Immature natural killer cell (primary cell): ENCODE measurements around the gene STOML1. TPM values are rescaled to one million over a fixed set of nuclear protein-coding genes. Genes with fewer than 3 reads are reported as not detected.

ENCODE experiments used
- DNase-seq, 3 donors: peaks; one replicate each; pipeline ENCODE4 v3.0.0; 2022; ENCODE audit warnings: mixed read lengths in 1 of 3
- H3K27ac Mint-ChIP-seq, 6 donors: one replicate each; pipeline ENCODE4 v1.8.0; 2020; ENCODE audit warnings: mixed read lengths in 6 of 6, mild to moderate bottlenecking in 5 of 6, inconsistent platforms in 4 of 6, moderate library complexity in 3 of 6
- H3K27me3 Mint-ChIP-seq, 3 donors: one replicate each; pipeline ENCODE4 v1.8.0; 2020 to 2021; ENCODE audit warnings: low read depth in 3 of 3, mild to moderate bottlenecking in 3 of 3, mixed read lengths in 3 of 3, moderate library complexity in 3 of 3, inconsistent platforms in 1 of 3
- H3K36me3 Mint-ChIP-seq, 3 donors: one replicate each; pipeline ENCODE4 v1.8.0; 2020; ENCODE audit warnings: mixed read lengths in 3 of 3, inconsistent platforms in 2 of 3, mild to moderate bottlenecking in 2 of 3
- H3K4me1 Mint-ChIP-seq, 2 donors: one replicate each; pipeline ENCODE4 v1.8.0; 2020; ENCODE audit warnings: inconsistent platforms in 2 of 2, mild to moderate bottlenecking in 2 of 2, mixed read lengths in 2 of 2, moderate library complexity in 1 of 2
- H3K4me3 Mint-ChIP-seq, 5 donors: one replicate each; pipeline ENCODE4 v1.8.0; 2020; ENCODE audit warnings: mild to moderate bottlenecking in 5 of 5, mixed read lengths in 5 of 5, inconsistent platforms in 3 of 5, moderate library complexity in 3 of 5
- H3K9me3 Mint-ChIP-seq, 6 donors: one replicate each; pipeline ENCODE4 v1.8.0; 2020; ENCODE audit warnings: mild to moderate bottlenecking in 6 of 6, mixed read lengths in 6 of 6, inconsistent platforms in 4 of 6, moderate library complexity in 3 of 6
- polyA plus RNA-seq, 3 donors: library from polyadenylated mRNA; unstranded; fragments of 300-500 nt; fragmentation: Illumina TruSeq; gene quantifications; one replicate each; pipeline ENCODE4 v1.2.3, GENCODE V29; 2021

The STOML1 gene
- polyA plus RNA-seq, 3 donors from 2014 or later, result 12.7 to 17.4 (median 13.2) TPM

- peaks cover 0 to 2% (median 2%) of the 10 kb centered on the region in 3 donors for H3K27me3 Mint-ChIP-seq
- no peak for DNase-seq
- H3K4me3 Mint-ChIP-seq, result no peak overlapping the region
- peaks cover 13 to 17% of the 10 kb centered on the region in 2 donors for H3K4me1 Mint-ChIP-seq
- H3K36me3 Mint-ChIP-seq, result peaks cover 9 to 18% (median 16%) of the 10 kb centered on the region in 3 donors
- H3K9me3 Mint-ChIP-seq, result no peaks in the 10 kb centered on the region
- no peak overlapping the region for H3K27ac Mint-ChIP-seq
Observed at GRCh38 chr15:73988445-73988969, 3.6 kb downstream of the STOML1 start.

GRCh38 chr15:73987681-73988444, 4.2 kb downstream of the STOML1 start:
- no peak overlapping the region for H3K27ac Mint-ChIP-seq
- H3K4me1 Mint-ChIP-seq, result peaks cover 11 to 14% of the 10 kb centered on the region in 2 donors
- no peak overlapping the region for H3K4me3 Mint-ChIP-seq
- peaks cover 9 to 18% (median 16%) of the 10 kb centered on the region in 3 donors for H3K36me3 Mint-ChIP-seq
- DNase-seq, result no peak
- H3K9me3 Mint-ChIP-seq, result no peaks in the 10 kb centered on the region
- H3K27me3 Mint-ChIP-seq, result peaks cover 0 to 2% (median 2%) of the 10 kb centered on the region in 3 donors

DNA sequence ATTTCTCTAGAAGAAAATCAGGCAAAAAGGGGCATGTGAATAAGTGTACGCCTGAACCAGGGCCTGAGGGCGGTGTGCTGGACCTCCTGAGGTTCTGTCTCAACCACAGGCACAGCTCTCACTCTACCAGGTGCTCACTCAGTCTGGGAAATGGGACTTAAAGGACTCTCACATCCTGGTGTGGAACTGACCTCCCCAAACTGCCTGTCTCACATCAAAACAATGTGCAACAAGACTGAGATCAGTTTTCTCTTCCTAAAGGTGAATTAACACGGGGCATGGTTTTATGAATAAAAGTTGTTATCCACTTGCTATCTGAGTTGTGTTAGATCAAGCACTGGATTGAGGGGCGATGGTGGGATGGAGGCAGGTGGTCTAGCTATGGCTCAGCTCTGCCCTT, 4.8 kb downstream of the STOML1 start:
- Mint-ChIP-seq H3K9me3 (no peaks in the 10 kb centered on the region), H3K4me3 (no peak overlapping the region), H3K4me1 (peaks cover 5 to 8% of the 10 kb centered on the region in 2 donors), H3K27me3 (peaks cover 0 to 2% (median 2%) of the 10 kb centered on the region in 3 donors), H3K27ac (no peak overlapping the region), H3K36me3 (peaks cover 9 to 18% (median 16%) of the 10 kb centered on the region in 3 donors)
- DNase-seq, result no peak

- Mint-ChIP-seq H3K27ac (no peak overlapping the region), H3K9me3 (no peaks in the 10 kb centered on the region), H3K27me3 (peaks cover 0 to 2% (median 2%) of the 10 kb centered on the region in 3 donors), H3K4me3 (no peak overlapping the region), H3K4me1 (peaks cover 4 to 7% of the 10 kb centered on the region in 2 donors), H3K36me3 (peaks cover 9 to 21% (median 16%) of the 10 kb centered on the region in 3 donors)
- no peak for DNase-seq
Observed at GRCh38 chr15:73986776-73987056, 5.4 kb downstream of the STOML1 start.

DNA sequence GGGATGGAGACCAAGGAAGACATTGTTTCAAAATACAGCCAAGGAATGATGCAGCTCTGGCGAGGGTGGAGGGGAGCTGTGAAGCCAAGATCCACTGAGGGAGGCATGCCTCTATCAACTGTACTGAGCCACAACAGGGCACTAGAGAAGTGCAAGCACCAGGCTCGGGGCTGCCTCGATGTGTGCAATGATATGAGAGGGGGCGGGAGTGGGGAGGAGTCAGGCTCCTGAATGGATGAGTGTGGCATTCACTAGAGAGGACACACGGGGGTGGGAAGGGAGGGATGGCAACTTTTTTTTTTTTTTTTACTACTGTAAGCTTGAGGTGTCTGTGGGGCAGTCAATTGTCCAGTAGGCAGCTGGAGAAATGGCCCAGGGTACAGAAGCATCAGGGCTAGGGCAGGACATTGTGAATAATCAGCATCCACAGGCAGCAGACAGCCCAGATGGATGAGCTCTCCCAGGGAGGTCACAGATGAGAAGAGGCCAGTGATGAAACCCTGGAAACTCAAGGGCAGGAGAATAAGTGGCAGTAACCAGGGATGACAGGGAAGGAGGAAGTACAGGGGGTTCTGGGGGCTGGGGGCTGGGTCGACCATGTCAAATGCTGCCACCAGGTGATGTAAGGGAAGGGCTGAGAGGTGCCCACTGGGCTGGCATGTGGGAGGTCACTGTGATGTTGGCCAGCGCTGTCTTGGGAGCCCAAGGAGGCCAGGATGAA, 5.9 kb downstream of the STOML1 start:
- DNase-seq, result no peak
- Mint-ChIP-seq H3K4me1 (peaks cover 2% of the 10 kb centered on the region in 2 donors), H3K36me3 (peaks cover 9 to 21% (median 16%) of the 10 kb centered on the region in 3 donors), H3K4me3 (no peak overlapping the region), H3K9me3 (no peaks in the 10 kb centered on the region), H3K27ac (no peak overlapping the region), H3K27me3 (peaks cover 0 to 2% (median 2%) of the 10 kb centered on the region in 3 donors)

DNA sequence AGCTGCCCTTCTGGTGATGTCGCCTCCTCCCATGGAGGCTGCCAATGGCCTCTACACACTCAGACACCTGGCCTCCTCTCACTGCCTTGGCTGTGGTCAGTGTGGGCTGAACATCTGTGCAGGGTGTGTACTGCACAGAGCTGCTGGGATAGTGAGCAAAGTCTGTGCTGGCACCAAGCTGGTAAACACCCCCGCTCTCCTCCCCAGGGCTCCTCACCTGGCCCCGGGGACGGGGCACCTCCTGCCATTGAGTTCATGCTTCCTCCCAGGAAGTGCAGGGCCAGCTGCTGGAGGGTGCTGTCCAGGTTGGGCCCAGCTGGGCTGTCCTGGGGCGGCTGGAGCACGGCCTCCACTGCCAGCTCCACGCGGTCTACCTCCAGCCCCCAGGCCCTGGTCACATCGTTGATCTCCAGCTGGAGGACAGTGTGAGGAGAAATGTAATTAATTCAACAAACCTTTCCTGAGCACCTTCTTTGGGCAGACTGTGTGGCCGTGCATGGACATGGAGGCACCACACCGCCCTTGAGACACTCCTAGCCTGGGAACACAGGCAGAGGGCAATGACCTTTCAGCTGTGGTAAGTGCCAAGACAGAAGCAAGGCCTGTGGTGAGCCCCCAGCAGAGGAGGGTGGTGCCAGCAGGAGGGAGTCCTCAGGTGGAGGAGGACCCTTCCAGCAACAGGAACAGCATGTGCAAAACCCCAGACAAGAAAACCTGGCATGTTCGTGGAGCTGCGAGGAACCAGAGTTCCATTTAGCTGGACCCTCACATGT, 6.8 kb downstream of the STOML1 start:
- no peak for DNase-seq
- H3K4me3 Mint-ChIP-seq, result no peak overlapping the region
- H3K27ac Mint-ChIP-seq, result no peak overlapping the region
- no peaks in the 10 kb centered on the region for H3K9me3 Mint-ChIP-seq
- peaks cover 0 to 2% (median 0%) of the 10 kb centered on the region in 3 donors for H3K27me3 Mint-ChIP-seq
- H3K36me3 Mint-ChIP-seq, result peaks cover 9 to 21% (median 16%) of the 10 kb centered on the region in 3 donors
- no peaks in the 10 kb centered on the region for H3K4me1 Mint-ChIP-seq

DNA sequence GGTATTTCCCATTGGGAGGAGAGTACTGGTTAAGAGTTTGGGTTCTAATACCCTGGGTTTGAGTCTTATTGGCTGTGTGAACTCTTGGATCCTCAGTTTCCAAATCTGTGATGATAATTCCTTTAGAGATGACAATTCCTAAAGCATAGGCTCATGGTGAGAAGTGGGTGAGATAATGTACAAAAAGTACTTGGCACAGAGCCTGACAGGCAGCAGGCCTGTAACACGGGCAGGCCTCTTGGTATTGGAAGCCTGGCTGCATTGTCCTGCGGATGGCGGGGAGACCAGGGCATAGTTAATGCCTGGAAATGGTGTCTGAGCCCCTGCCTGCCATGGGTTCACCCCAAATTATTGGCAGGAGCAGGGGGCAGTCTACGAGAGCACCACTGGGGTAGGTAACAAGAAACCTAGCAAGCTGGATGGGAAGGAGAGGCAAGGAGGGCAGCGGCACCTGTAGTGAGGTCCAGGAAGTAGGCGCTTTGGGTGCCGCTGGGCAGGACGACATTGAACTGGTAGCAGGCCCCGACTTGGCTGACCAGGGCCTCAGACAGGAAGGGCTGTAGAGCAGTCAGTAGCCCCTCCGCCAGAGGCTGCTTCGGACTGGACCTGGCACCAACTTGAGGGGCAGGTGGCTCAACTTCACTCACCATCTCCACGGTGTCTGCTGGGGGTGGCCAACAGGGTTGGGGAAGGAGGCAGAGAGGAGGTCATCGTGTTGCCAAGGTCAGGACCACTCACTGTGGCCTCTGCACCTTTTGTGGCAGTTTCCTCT, 7.7 kb downstream of the STOML1 start:
- Mint-ChIP-seq H3K9me3 (no peaks in the 10 kb centered on the region), H3K27me3 (peaks cover 0 to 2% (median 0%) of the 10 kb centered on the region in 3 donors), H3K36me3 (peaks cover 9 to 21% (median 16%) of the 10 kb centered on the region in 3 donors), H3K4me3 (no peak overlapping the region), H3K4me1 (no peaks in the 10 kb centered on the region), H3K27ac (no peak overlapping the region)
- DNase-seq, result no peak

DNA sequence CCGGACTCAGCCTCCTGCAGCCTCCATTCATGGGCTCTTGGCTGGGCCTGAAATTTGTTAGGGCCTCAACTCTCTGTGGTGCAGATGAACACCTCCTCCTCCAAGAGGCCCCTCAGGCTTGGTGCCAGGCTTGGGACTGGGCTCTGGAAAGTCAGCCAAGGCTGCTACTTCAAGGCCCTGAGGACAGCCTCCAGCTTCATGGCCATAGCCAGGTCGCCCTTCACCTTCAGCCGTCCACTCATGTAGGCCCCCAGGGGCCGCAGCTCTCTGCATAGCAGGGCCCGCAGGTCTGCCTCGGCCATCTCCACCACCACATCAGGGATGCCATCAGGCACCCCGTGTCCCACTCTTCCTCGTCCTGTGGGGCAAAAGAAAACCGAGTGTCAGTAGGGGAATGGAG, 8.3 kb downstream of the STOML1 start:
- no peak overlapping the region for H3K4me3 Mint-ChIP-seq

GRCh38 chr15:73983211-73983727, 8.8 kb downstream of the STOML1 start:
- no peak for DNase-seq
- Mint-ChIP-seq H3K9me3 (no peaks in the 10 kb centered on the region), H3K4me3 (no peak overlapping the region), H3K27me3 (peaks cover 0 to 10% (median 0%) of the 10 kb centered on the region in 3 donors), H3K36me3 (peaks cover 9 to 21% (median 16%) of the 10 kb centered on the region in 3 donors), H3K4me1 (no peaks in the 10 kb centered on the region), H3K27ac (no peak overlapping the region)

More for the DNA sequence above, 8.3 kb downstream of the STOML1 start:
- H3K27me3 Mint-ChIP-seq, result peaks cover 0 to 6% (median 0%) of the 10 kb centered on the region in 3 donors
- no peaks in the 10 kb centered on the region for H3K9me3 Mint-ChIP-seq
- no peak for DNase-seq
- H3K36me3 Mint-ChIP-seq, result peaks cover 9 to 21% (median 16%) of the 10 kb centered on the region in 3 donors
- H3K4me1 Mint-ChIP-seq, result no peaks in the 10 kb centered on the region
- no peak overlapping the region for H3K27ac Mint-ChIP-seq

GRCh38 chr15:73982222-73982962, 9.7 kb downstream of the STOML1 start:
- Mint-ChIP-seq H3K27me3 (peaks cover 0 to 13% (median 3%) of the 10 kb centered on the region in 3 donors), H3K27ac (no peak overlapping the region), H3K4me1 (no peaks in the 10 kb centered on the region), H3K9me3 (no peaks in the 10 kb centered on the region), H3K4me3 (no peak overlapping the region), H3K36me3 (peaks cover 9 to 21% (median 16%) of the 10 kb centered on the region in 3 donors)
- DNase-seq, result no peak

- Mint-ChIP-seq H3K27me3 (peaks cover 0 to 13% (median 7%) of the 10 kb centered on the region in 3 donors), H3K9me3 (no peaks in the 10 kb centered on the region), H3K36me3 (peaks cover 7 to 15% (median 14%) of the 10 kb centered on the region in 3 donors), H3K4me1 (no peaks in the 10 kb centered on the region), H3K27ac (no peak overlapping the region), H3K4me3 (no peak overlapping the region)
- DNase-seq, result no peak
Observed at GRCh38 chr15:73981761-73982221, 10.3 kb downstream of the STOML1 start.

DNA sequence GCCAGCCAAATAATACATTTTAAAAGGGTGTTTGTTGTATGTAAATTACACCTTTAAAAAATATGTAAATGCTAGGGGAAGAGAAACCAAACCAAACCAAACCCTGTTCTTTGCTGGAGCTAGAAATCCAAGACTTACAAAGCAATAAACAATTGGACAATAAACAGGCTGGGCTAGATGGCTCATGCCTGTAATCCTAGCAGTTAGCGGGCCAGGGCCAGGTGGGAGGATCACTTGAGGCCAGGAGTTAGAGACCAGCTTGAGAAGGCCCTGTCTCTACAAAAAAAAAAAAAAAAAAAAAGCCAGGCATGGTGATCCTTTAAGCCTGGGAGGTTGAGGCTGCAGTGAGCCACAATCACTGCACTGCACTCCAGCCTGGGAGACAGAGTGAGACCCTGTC, 12.5 kb downstream of the STOML1 start:
- Mint-ChIP-seq H3K36me3 (peaks cover 9 to 13% (median 9%) of the 10 kb centered on the region in 3 donors), H3K4me3 (no peak overlapping the region), H3K4me1 (peaks cover 0 to 5% of the 10 kb centered on the region in 2 donors), H3K27ac (no peak overlapping the region), H3K9me3 (peaks cover 0 to under 1% (median 0%) of the 10 kb centered on the region in 6 donors), H3K27me3 (peaks cover 10 to 23% (median 21%) of the 10 kb centered on the region in 3 donors)
- no peak for DNase-seq
